Parathyroid adenoma (tissue), 2 donors: ENCODE data around the gene TMEM250.

Source experiments
- H2AFZ ChIP-seq: fragments of 300-600 bp; sonication (generic); one replicate; pipeline ENCODE4 v1.7.0; 2017; ENCODE audit warnings: antibody characterized with exemption, mild to moderate bottlenecking
- H3K27ac ChIP-seq: fragments of 300-600 bp; sonication (generic); one replicate; pipeline ENCODE4 v1.7.0; 2017
- H3K27me3 ChIP-seq: fragments of 300-600 bp; sonication (generic); one replicate; pipeline ENCODE4 v1.7.0; 2017; ENCODE audit warnings: low read length; ENCODE audit not compliant: control insufficient read depth, insufficient read depth
- H3K36me3 ChIP-seq: fragments of 300-600 bp; sonication (generic); one replicate; pipeline ENCODE4 v1.7.0; 2017; ENCODE audit warnings: low read length; ENCODE audit not compliant: control insufficient read depth, insufficient read depth
- H3K4me1 ChIP-seq: fragments of 300-600 bp; sonication (generic); one replicate; pipeline ENCODE4 v1.7.0; 2017; ENCODE audit warnings: control low read depth
- H3K4me2 ChIP-seq: fragments of 300-600 bp; sonication (generic); one replicate; pipeline ENCODE4 v1.7.0; 2017; ENCODE audit warnings: low read length
- H3K4me3 ChIP-seq: fragments of 300-600 bp; sonication (generic); one replicate; pipeline ENCODE4 v1.7.0; 2017; ENCODE audit warnings: low read depth, low read length
- H3K79me2 ChIP-seq: fragments of 300-600 bp; sonication (generic); one replicate; pipeline ENCODE4 v1.7.0; 2017; ENCODE audit warnings: control low read depth
- H3K9ac ChIP-seq: fragments of 300-600 bp; sonication (generic); one replicate; pipeline ENCODE4 v1.7.0; 2017; ENCODE audit warnings: mild to moderate bottlenecking
- H3K9me3 ChIP-seq: fragments of 300-600 bp; sonication (generic); one replicate; pipeline ENCODE4 v1.7.0; 2017; ENCODE audit warnings: low read length; ENCODE audit not compliant: control insufficient read depth
- CTCF ChIP-seq: fragments of 300-600 bp; sonication (generic); IDR thresholded peaks from one replicate; pipeline ENCODE4 v1.7.0; 2017; ENCODE audit warnings: antibody characterized with exemption, mild to moderate bottlenecking
- donor health status: primary hyperparathyroidism.

TMEM250 gene

GRCh38 chr9:136081826-136082495, 36.7 kb downstream of the TMEM250 start:
- Histone ChIP-seq H3K4me3 (no peak overlapping the region), H3K27me3 (no peaks in the 10 kb centered on the region), H3K27ac (no peak overlapping the region), H3K4me2 (no peak overlapping the region), H3K36me3 (no peaks in the 10 kb centered on the region), H3K9ac (no peak overlapping the region), H3K4me1 (peaks cover 4% of the 10 kb centered on the region), H3K9me3 (no peaks in the 10 kb centered on the region), H2AFZ (no peak overlapping the region), H3K79me2 (peaks cover 24% of the 10 kb centered on the region)
- TF ChIP-seq CTCF: no peak

GRCh38 chr9:136081113-136081825, 37.4 kb downstream of the TMEM250 start:
- H3K36me3 ChIP-seq: no peaks in the 10 kb centered on the region
- no peaks in the 10 kb centered on the region for H3K27me3 ChIP-seq
- no peak overlapping the region for H2AFZ ChIP-seq
- H3K4me1 ChIP-seq: peaks cover 4% of the 10 kb centered on the region
- no peak for TF ChIP-seq CTCF
- no peak overlapping the region for H3K27ac ChIP-seq
- H3K9me3 ChIP-seq: no peaks in the 10 kb centered on the region
- no peak overlapping the region for H3K4me2 ChIP-seq
- H3K79me2 ChIP-seq: peaks cover 20% of the 10 kb centered on the region
- H3K9ac ChIP-seq: no peak overlapping the region
- H3K4me3 ChIP-seq: no peak overlapping the region

GRCh38 chr9:136080716-136081112, 38.0 kb downstream of the TMEM250 start:
- Histone ChIP-seq H2AFZ (no peak overlapping the region), H3K4me1 (peaks cover 4% of the 10 kb centered on the region), H3K79me2 (peaks cover 18% of the 10 kb centered on the region), H3K27ac (no peak overlapping the region), H3K27me3 (no peaks in the 10 kb centered on the region), H3K4me3 (no peak overlapping the region), H3K9me3 (no peaks in the 10 kb centered on the region), H3K4me2 (no peak overlapping the region), H3K9ac (no peak overlapping the region), H3K36me3 (no peaks in the 10 kb centered on the region)
- no peak for TF ChIP-seq CTCF

- Histone ChIP-seq H3K27me3 (no peaks in the 10 kb centered on the region), H3K79me2 (peaks cover 18% of the 10 kb centered on the region), H3K4me3 (no peak overlapping the region), H3K4me1 (peaks cover 4% of the 10 kb centered on the region), H2AFZ (no peak overlapping the region), H3K27ac (no peak overlapping the region), H3K9me3 (no peaks in the 10 kb centered on the region), H3K36me3 (no peaks in the 10 kb centered on the region), H3K9ac (no peak overlapping the region), H3K4me2 (no peak overlapping the region)
- TF ChIP-seq CTCF: no peak
These were observed 38.8 kb downstream of the TMEM250 start for GRCh38 chr9:136079916-136080246.
